HG03196 (cell line): ENCODE data around the gene CDC42EP4.
"Not testable (repeated sequence)": the region's sequence is repeated elsewhere in the genome, so short reads cannot be mapped to it uniquely, and the experiment has no call there.

Experiments used
- ATAC-seq: cut with Tn5 transposase; IDR thresholded peaks from one replicate; pipeline ENCODE4 v1.9.1; 2021; ENCODE audit not compliant: unreplicated experiment

The CDC42EP4 gene

DNA sequence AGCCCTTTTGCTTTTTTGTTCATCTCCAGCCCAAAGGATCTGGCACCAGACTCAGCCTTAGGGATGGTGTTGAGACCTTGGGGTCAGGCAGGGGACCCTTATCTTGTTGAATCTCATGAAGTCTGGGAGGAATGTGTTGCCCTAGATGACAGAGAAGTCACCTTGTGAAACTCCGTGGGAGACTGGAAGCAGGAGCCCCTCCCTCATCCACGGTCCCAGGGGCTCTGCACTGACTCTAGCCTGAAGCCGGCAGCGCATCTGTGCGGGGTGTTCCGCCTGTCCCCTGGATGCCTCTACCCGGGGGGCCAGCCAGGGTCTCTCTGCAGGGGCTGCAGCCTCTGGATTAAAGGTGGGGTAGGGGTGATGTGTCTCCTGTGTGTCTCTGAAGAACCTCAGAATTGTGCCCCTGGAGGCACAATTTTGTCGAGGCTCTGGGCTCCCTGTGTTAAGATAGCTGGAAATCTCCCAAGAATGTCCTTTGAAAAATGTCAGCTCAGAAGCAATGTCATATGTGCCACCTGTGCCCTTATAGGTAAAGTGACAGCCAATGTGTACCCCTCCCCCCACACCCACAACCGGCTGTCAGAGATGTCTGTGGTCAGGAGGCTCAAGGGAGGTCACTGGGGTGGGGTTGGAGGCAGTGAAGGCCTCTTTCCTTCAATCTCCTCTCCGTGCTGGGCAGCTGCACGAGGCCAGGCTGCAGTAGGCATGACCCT, 32.1 kb upstream of the CDC42EP4 start:
- no peak for ATAC-seq

- ATAC-seq = no peak
Observed at GRCh38 chr17:73343168-73343634, 31.4 kb upstream of the CDC42EP4 start.

GRCh38 chr17:73342541-73343167, 30.9 kb upstream of the CDC42EP4 start:
- no peak for ATAC-seq

DNA sequence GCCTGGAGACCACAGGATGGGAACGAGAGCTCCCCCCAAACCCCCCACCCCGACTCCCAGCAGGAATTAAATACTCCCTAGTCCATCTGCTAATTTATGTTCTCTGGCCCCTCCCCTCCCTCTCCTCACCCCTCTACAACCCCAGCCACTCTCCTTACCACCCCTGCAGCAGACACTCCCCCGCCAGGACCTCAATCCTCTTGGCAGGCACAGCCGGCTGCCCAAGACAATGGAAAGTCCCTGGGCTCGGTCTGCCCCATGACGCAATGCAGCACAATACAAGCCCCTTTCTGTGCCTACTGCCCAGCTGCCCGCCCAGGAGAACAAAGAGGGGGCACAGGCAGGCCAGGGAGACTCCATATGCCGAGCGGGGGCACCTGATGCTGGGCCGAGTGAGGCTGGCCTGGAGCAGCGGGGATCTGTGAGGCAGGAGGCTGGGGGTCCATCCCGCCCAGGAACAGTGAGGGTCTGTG, 30.3 kb upstream of the CDC42EP4 start:
- ATAC-seq = no peak

DNA sequence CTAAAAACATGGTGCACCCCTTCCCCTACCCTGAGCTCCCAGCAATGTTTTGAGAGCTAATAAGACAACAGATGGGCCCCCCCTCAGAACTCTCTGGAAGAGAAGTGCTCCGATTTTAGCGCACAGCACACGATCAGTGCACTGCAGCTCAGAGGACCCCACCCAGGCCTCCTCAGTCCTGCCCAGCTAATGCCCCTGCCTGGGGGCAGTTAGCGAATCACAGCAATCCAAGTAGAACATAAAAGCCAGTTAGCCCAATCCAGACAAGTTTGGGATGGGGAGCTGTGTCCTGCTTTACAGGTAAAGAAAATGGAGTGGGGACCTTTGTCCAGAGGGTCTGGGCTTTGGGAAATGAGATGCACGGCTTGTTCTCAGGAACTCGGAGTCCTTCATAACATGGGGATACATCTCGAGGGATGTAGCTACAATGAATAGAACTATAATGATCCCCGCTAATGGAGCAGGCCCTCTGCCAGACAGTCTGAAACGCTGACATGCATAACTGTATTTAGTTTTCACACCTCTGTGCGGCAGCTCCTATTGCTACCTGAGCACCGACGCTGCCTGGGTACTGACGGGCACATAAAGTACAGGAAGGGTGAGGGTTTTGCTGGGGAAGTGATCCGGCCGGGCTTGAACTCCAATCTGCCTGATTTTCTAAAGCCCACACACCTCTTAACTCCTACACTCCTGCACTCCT, 29.7 kb upstream of the CDC42EP4 start:
- no peak for ATAC-seq

DNA sequence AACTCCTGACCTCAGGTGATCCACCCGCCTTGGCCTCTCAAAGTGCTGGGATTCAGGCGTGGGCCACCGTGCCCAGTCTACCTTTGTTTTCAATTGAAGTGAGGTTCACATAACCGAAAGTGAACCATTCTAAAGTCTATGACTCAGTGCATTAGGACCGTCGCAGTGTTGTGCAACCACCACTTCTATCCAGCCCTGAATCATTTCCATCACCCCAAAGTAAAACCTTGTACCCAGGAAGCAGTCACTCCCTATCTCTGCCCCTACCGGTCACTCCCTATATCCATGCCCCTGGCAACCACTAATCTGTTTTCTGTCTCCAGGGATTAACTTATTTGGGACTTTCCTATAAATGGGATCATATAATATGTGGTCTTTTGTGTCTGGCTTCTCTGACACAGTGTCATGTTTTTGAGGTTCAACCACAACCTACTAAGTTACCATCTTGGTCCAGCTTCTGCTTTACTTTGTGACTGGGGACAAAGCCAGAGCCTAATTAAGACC, 28.3 kb upstream of the CDC42EP4 start:
- ATAC-seq = no peak

GRCh38 chr17:73338566-73339197, 26.9 kb upstream of the CDC42EP4 start:
- no peak for ATAC-seq

DNA sequence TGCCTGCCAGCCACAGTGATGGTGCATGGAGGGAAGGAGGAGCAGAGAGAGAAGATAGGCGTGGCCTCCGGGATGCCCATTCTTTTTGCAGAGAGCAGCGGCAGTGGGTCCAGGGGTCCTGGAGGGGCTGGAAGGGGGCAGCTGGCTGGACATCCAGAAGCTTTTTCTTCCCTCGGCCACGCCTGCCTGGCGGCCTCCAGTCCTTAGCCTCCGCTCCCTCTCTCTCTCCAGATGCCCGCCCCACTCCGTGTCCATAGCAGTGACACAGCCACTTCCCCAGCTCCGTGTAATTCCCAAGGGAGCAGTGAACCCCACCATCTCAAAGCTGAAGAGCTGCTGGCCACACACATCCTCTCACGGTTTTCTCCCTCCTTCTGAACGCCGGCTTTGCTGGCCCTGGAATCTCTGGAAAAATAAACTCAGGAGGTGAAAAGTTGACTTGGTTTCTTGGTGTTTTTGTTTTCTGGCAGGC, 26.3 kb upstream of the CDC42EP4 start:
- ATAC-seq = no peak

GRCh38 chr17:73337330-73337710, 25.5 kb upstream of the CDC42EP4 start:
- no peak for ATAC-seq

GRCh38 chr17:73336408-73337329, 24.9 kb upstream of the CDC42EP4 start:
- ATAC-seq = no peak

GRCh38 chr17:73335591-73336407, 24.0 kb upstream of the CDC42EP4 start:
- no peak for ATAC-seq

DNA sequence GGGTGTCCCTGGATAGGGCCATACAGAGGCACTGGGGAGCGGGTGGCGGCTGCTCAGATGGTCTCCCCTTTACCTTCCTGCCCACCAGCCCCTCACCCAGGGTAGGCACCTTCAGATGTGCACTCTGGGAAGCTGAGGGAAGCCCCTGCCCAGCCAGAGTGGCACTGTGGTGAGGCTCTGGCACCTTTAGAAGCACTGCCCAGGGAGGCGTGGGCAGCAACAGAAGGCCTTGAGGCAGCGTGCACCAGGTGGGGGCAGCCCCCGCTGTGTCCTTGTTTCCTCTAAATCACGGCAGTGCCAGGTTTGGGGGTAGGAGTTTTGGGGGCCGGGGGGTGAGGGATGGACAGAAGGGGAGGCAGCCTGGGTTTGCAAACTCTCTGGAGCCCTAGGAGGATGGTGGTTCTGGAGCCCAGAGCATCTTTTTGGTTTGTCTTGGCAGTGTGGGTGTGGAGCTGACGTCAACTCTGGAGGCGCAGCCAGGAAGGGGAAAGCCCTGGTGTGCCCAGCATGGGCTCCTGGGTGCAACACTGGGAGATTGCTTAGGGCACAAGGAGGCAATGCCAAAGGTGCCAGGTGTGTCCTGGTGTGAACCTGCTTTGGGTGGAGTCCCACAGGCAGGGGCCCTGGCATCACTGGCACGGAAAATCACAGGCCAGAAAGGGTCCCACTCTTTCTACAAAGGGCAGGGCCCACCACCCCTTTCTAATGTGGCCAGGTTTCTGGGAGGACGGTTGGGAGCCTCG, 23.1 kb upstream of the CDC42EP4 start:
- no peak for ATAC-seq

GRCh38 chr17:73333445-73333844, 21.6 kb upstream of the CDC42EP4 start:
- ATAC-seq = not testable (repeated sequence)

- no peak for ATAC-seq
Observed at GRCh38 chr17:73331060-73331459, 19.3 kb upstream of the CDC42EP4 start.

DNA sequence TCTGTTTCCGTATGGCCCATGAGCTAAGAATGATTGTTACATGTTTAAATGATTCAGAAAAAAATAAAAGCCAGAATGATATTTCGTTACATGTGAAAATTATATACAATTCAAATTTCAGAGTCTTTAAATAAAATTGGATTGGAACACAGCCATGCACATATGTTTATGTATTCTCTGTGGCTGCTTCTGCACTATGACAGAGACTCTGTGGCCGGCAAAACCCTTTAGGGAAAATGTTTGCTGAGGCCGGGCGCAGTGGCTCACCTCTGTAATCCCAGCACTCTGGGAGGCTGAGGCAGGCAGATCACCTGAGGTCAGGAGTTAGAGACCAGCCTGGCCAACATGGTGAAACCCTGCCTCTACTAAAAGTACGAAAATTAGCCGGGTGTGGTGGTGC, 15.9 kb upstream of the CDC42EP4 start:
- no peak for ATAC-seq

- ATAC-seq = no peak
Observed at GRCh38 chr17:73325527-73325842, 13.7 kb upstream of the CDC42EP4 start.

DNA sequence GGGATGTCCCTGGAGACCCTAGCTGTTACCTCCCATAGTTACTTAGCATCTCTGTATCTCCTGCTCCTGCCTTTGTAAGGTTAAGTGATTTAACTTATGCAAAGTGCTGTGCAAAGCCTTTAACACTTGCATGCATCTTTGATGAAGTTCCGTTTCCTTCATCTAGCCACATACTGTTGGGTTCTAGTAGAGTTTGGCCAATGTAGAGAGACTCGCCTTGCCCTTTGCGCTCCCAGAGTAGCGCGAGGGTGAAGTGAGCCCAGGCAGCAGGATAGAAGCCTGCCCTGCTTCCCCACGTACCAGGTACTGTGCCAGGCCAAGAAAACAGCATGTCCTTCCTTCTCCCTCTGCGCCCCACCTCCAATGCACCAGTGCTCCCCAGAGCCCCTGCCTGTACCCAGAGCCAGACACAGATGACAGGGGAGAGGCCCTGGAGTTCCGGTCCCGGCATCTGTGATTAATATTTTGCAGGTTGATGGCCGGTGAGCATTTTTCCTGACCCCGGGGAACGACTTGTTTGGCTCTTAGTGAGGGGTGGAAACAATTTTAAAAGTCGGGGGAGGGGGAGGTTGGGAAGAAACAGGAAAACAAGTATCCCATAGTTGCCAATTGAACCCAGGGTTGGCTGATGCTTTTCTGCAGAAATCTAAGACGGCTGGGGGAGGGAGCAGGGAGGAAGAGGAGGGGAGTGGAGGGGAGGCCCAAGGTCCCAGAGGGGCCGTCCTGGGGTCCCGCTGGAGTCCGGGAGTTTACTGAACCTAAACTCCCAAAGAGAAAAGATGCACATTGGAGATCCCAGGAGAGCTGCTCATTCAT, 13.1 kb upstream of the CDC42EP4 start:
- no peak for ATAC-seq

- ATAC-seq = no peak
Observed at GRCh38 chr17:73324160-73324475, 12.3 kb upstream of the CDC42EP4 start.
